Testis (tissue), 3 donors: ENCODE results near the gene MVB12A. TPM values are rescaled to one million over a fixed set of nuclear protein-coding genes. Genes with fewer than 3 reads are reported as not detected.

Experiments
- DNase-seq: peaks from one replicate; pipeline ENCODE4 v3.0.0-alpha.2; 2019
- H3K27ac ChIP-seq, 2 donors: fragments of 200-600 bp; sonication (generic); one replicate each; pipeline ENCODE4 v1.5.1; 2019
- H3K27me3 ChIP-seq: fragments of 200-600 bp; sonication (generic); one replicate; pipeline ENCODE4 v1.5.1; 2019
- H3K36me3 ChIP-seq: fragments of 200-600 bp; sonication (generic); one replicate; pipeline ENCODE4 v1.5.1; 2017; ENCODE audit warnings: low read depth; ENCODE audit errors: missing control alignments
- H3K4me1 ChIP-seq: fragments of 200-600 bp; sonication (generic); one replicate; pipeline ENCODE4 v1.5.1; 2019
- H3K4me3 ChIP-seq, 2 donors: fragments of 200-600 bp; sonication (generic); one replicate each; pipeline ENCODE4 v1.5.1; 2017 to 2019
- H3K9me3 ChIP-seq: fragments of 200-600 bp; sonication (generic); one replicate; pipeline ENCODE4 v1.5.1; 2017
- CTCF ChIP-seq, 3 experiments: fragments of 450-650 bp in 2 of 3; fragments of 200-600 bp in 1 of 3; sonication (generic) in 1 of 3; IDR thresholded peaks; one replicate each; pipeline ENCODE4 v1.5.1; 2016 to 2019; ENCODE audit warnings: antibody characterized with exemption in 3 of 3, mild to moderate bottlenecking in 2 of 3, moderate library complexity in 1 of 3
- POLR2A ChIP-seq: fragments of 450-650 bp; IDR thresholded peaks from one replicate; pipeline ENCODE4 v1.6.1; 2017; ENCODE audit warnings: antibody characterized with exemption, mild to moderate bottlenecking, moderate library complexity
- WGBS, 2 donors: methylation state at CpG; one replicate each; pipeline ENCODE4 v1.1.5; 2018; 5-methylcytosine and 5-hydroxymethylcytosine counted together
- intact Hi-C: fragments of 100-400 bp; cut with DNase I; formaldehyde crosslinking; loops from one replicate; pipeline ENCODE4 v1.15.1; 2023; ENCODE audit warnings: low total_unique reads
- polyA plus RNA-seq: library from polyadenylated mRNA; stranded (reverse); fragments of 350-450 nt; fragmentation: Illumina TruSeq; extraction: RNeasy Lipid Tissue Mini Kit (QIAGEN cat#74804); gene quantifications from one replicate; pipeline ENCODE4 v1.2.3, GENCODE V29; 2014; ENCODE audit warnings: low read depth, low replicate concordance; ENCODE audit not compliant: insufficient read depth
- total RNA-seq, 2 donors: library from RNA; depleted of rRNA; stranded (reverse); fragments of >200 nt; gene quantifications; one replicate each; pipeline ENCODE4 v1.2.3, GENCODE V29; 2016

The MVB12A gene
- total and polyA plus RNA-seq, 3 donors from 2014 or later: 28.6 to 48.3 (median 44.0) TPM

- WGBS, 2 donors: 84 to 91% methylated on average over 9 of the region's 9 CpGs
- no peak overlapping the region for H3K27ac ChIP-seq
- H3K9me3 ChIP-seq: no peaks in the 10 kb centered on the region
- no peak overlapping the region for H3K4me3 ChIP-seq
- H3K4me1 ChIP-seq: peaks cover 41% of the 10 kb centered on the region
- TF ChIP-seq CTCF (IDR thresholded peaks at IDR 0.05) (no peak), POLR2A (no peak)
- no peak for DNase-seq
- intact Hi-C loops: no loop called here
- no peaks in the 10 kb centered on the region for H3K27me3 ChIP-seq
- no peaks in the 10 kb centered on the region for H3K36me3 ChIP-seq
Observed at GRCh38 chr19:17473041-17473440, 53.2 kb downstream of the MVB12A start.

Other genes with a start within 250 kb of the MVB12A start
- 10 to 100 TPM; 15.8 to 23.8 TPM for gene USE1, start 204.7 kb upstream of the MVB12A start, total RNA-seq
- 33.3 TPM for gene USE1, start 204.7 kb upstream of the MVB12A start, polyA plus RNA-seq
- gene OCEL1, start 193.8 kb upstream of the MVB12A start, total RNA-seq: 10 to 100 TPM in 1 of 2 donors, 1 to 10 TPM in 1; 6.6 to 13.9 TPM
- 17.5 TPM for gene OCEL1, start 193.8 kb upstream of the MVB12A start, polyA plus RNA-seq
- gene NR2F6, start 174.1 kb upstream of the MVB12A start, total RNA-seq: 10 to 100 TPM; 63.1 to 71.8 TPM
- 20.4 TPM for gene NR2F6, start 174.1 kb upstream of the MVB12A start, polyA plus RNA-seq
- gene USHBP1, start 155.3 kb upstream of the MVB12A start, total RNA-seq: 1 to 10 TPM; 2.0 to 5.6 TPM
- 2.6 TPM for gene USHBP1, start 155.3 kb upstream of the MVB12A start, polyA plus RNA-seq
- gene BABAM1, start 152.6 kb upstream of the MVB12A start, total RNA-seq: 10 to 100 TPM; 93.2 to 95.4 TPM
- 110 TPM for gene BABAM1, start 152.6 kb upstream of the MVB12A start, polyA plus RNA-seq
- gene ANKLE1, start 138.1 kb upstream of the MVB12A start, total RNA-seq: 1 to 10 TPM; 3.1 to 5.3 TPM
- 0.45 TPM for gene ANKLE1, start 138.1 kb upstream of the MVB12A start, polyA plus RNA-seq
- 10 to 100 TPM; 27.1 to 49.1 TPM for gene ABHD8, start 116.6 kb upstream of the MVB12A start, total RNA-seq
- gene ABHD8, start 116.6 kb upstream of the MVB12A start, polyA plus RNA-seq: 70.7 TPM
- 100 to 1,000 TPM; 180 to 206 TPM for gene MRPL34, start 114.2 kb upstream of the MVB12A start, total RNA-seq
- 126 TPM for gene MRPL34, start 114.2 kb upstream of the MVB12A start, polyA plus RNA-seq
- 10 to 100 TPM; 46.4 to 55.5 TPM for gene DDA1, start 110.5 kb upstream of the MVB12A start, total RNA-seq
- gene DDA1, start 110.5 kb upstream of the MVB12A start, polyA plus RNA-seq: 123 TPM
- gene ANO8, start 85.2 kb upstream of the MVB12A start, total RNA-seq: 10 to 100 TPM; 17.5 to 19.2 TPM
- gene ANO8, start 85.2 kb upstream of the MVB12A start, polyA plus RNA-seq: 4.5 TPM
- gene GTPBP3, start 82.5 kb upstream of the MVB12A start, total RNA-seq: 10 to 100 TPM; 21.6 to 22.9 TPM
- 9.7 TPM for gene GTPBP3, start 82.5 kb upstream of the MVB12A start, polyA plus RNA-seq
- gene PLVAP, start 42.7 kb upstream of the MVB12A start, total RNA-seq: 1 to 10 TPM; 3.4 to 4.4 TPM
- gene PLVAP, start 42.7 kb upstream of the MVB12A start, polyA plus RNA-seq: 20.5 TPM
- 1 to 10 TPM in 1 of 2 donors, not detected in 1; 1.3 TPM for gene CCDC194, start 25.9 kb upstream of the MVB12A start, total RNA-seq
- 0.45 TPM for gene CCDC194, start 25.9 kb upstream of the MVB12A start, polyA plus RNA-seq
- 10 to 100 TPM; 37.4 to 64.4 TPM for gene BST2, start 14.4 kb upstream of the MVB12A start, total RNA-seq
- gene BST2, start 14.4 kb upstream of the MVB12A start, polyA plus RNA-seq: 71.4 TPM
- gene TMEM221, start 28.6 kb downstream of the MVB12A start, total RNA-seq: 1 to 10 TPM in 1 of 2 donors, under 1 TPM in 1; 0.68 to 2.6 TPM
- 1.4 TPM for gene TMEM221, start 28.6 kb downstream of the MVB12A start, polyA plus RNA-seq
- under 1 TPM in 1 of 2 donors, not detected in 1; 0.87 TPM for gene NXNL1, start 40.9 kb downstream of the MVB12A start, total RNA-seq
- gene NXNL1, start 40.9 kb downstream of the MVB12A start, polyA plus RNA-seq: not detected
- 100 to 1,000 TPM in 1 of 2 donors, 10 to 100 TPM in 1; 92.8 to 105 TPM for gene SLC27A1, start 50.5 kb downstream of the MVB12A start, total RNA-seq
- gene SLC27A1, start 50.5 kb downstream of the MVB12A start, polyA plus RNA-seq: 25.9 TPM
- gene PGLS, start 91.6 kb downstream of the MVB12A start, total RNA-seq: 10 to 100 TPM; 77.7 to 82.9 TPM
- 44.3 TPM for gene PGLS, start 91.6 kb downstream of the MVB12A start, polyA plus RNA-seq
- gene COLGALT1, start 135.6 kb downstream of the MVB12A start, total RNA-seq: 10 to 100 TPM; 70.3 to 94.5 TPM
- 52.0 TPM for gene COLGALT1, start 135.6 kb downstream of the MVB12A start, polyA plus RNA-seq